Ecto neural progenitor cell (in vitro differentiated cells): ENCODE measurements around the gene GOLGA6L26.
"Not testable (repeated sequence)": the region's sequence is repeated elsewhere in the genome, so short reads cannot be mapped to it uniquely, and the experiment has no call there.

Experiments
- DNase-seq: peaks from one replicate; pipeline ENCODE4 v3.0.0-alpha.2; 2018; ENCODE audit warnings: low spot score

The GOLGA6L26 gene, protein sequence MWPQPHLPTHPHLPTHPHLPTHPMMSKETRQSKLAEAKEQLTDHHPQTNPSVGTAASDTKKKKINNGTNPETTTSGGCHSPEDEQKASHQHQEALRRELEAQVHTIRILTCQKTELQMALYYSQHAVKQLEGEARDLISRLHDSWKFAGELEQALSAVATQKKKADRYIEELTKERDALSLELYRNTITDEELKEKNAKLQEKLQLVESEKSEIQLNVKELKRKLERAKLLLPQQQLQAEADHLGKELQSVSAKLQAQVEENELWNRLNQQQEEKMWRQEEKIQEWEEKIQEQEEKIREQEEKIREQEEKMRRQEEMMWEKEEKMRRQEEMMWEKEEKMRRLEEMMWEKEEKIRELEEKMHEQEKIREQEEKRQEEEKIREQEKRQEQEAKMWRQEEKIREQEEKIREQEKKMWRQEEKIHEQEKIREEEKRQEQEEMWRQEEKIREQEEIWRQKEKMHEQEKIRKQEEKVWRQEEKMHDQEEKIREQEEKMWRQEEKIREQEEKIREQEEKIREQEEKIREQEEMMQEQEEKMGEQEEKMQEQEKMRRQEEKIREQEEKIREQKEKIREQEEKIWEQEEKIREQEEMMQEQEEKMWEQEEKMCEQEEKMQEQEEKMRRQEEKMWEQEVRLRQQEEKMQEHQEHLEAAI

DNA sequence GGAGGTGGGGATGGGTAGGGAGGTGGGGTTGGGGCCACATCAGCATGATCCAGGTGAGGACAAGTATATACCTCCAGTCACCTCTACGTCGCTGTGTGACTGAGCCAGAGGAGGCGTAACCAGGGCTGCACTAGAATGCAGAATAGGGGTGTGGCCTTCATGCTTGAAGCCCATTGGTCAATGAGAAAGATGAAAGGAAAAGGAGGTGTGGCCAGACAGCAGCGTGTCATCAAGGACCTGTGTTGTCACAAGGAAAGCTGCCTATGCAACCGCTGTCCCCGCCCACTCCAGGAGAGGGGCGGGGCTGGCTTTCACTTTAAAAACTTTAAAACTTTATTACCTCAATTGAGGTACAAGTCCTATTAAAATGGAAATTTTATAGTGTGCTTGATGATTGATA, at the start of gene GOLGA6L26:
TSS of gene GOLGA6L26 (minus strand) at position 101 of the 400 bp plus-strand sequence. CDS start at position 40, 61 bp downstream.
- DNase-seq = not testable (repeated sequence)

DNA sequence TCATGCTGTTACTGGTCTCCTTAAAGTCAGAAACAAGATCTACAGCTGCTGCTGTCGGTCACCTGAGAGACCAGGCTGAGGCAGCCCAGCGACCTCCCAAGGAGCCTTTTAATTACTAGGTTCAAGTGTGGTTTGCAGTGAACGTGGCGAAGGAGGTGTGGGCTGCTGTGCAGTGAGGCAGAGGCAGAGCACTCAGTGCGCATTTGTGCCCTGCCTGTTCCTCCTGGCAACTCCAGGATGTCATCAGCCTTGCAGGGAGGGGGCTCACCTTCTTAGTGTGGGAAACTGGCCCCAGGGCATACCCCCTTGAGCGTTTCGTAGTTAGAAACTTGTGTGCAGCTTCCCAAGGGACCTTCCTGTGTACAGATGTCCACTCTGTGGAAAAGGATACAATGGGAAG, 47.2 kb upstream of the GOLGA6L26 start:
- DNase-seq = not testable (repeated sequence)

DNA sequence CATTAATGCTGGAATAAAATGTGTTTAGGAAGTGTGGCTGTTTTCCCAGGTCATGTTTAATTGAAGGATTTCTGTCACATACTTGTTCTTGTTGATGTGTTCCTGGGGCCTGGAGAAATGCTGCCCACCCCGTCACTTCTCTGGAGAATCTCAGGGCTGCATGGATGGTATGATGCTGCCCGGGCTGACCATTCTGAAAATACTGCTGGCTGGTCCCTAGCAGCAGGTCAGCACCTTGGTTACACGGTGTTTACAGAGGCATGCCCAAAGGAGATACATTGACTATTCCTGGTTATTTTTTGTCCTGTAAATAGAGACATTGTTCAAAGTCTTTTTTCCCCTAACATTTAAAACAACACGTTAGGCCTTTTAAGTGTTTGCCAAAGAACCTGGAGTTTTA, 46.7 kb upstream of the GOLGA6L26 start:
- not testable (repeated sequence) for DNase-seq

DNA sequence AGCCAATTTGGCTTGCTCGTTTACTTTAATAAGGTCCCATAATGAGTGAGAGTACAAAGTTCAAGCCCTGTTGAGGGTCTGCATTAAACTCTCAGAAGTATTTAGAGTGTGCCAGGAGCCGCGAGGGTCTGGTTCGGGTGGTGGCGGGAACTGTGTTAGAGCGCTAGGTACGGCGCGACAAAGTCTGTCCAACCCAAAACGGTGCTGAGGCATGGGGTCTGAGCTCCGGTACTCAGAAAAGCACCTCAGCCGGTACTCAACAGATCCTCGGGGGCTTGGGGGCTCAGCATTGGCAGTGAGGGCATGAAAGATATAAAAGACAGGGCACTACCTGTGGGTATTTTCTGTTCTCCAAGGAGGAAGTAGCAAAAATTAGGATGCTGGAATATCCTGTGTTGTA, 45.0 kb upstream of the GOLGA6L26 start:
- DNase-seq = not testable (repeated sequence)

DNA sequence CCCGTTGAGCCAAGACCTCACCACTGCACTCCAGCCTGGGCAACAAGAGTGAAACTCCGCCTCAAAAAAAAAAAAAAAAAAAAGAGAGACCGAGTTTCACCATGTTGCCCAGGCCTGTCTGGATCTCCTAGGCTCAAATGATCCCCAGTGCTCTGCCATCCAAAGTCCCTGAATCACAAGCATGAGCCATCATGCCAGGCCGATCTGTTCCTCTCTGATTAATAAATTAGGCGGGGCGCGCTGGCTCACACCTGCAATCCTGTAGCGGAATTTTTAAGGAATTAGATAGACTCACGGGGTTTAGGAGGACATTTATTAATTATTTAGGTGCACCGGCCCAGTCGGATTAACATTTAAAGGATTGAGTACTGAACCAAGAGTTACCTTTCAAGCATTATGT, 40.2 kb upstream of the GOLGA6L26 start:
- not testable (repeated sequence) for DNase-seq

DNA sequence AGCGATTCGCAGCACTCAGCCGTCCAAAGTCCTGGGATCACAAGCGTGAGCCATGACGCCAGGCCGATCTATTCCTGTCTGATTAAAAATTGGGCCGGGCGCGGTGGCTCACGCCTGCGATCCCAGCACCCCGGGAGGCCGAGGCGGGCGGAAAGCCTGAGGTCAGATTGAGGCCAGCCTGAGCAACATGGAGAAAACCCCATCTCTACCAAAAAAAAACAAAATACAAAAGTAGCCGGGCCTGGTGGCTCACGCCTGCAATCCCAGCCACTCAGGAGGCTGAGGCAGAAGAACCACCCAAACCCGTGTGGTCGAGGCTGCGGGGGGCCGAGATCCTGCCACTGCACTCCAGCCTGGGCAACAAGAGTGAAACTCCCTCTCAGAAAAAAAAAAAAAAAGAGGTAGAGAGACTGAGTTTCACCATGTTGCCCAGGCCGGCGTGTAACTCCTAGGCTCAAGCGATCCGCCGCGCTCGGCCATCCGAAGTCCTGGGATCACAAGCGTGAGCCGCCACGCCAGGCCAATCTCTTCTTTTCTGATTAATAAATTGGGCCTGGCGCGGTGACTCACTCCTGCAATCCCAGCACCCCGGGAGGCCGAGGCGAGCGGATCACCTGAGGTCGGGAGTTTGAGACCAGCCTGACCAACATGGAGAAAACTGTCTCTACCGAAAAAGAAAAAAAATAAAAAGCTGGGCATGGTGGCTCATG, 39.0 kb upstream of the GOLGA6L26 start:
- DNase-seq = not testable (repeated sequence)

DNA sequence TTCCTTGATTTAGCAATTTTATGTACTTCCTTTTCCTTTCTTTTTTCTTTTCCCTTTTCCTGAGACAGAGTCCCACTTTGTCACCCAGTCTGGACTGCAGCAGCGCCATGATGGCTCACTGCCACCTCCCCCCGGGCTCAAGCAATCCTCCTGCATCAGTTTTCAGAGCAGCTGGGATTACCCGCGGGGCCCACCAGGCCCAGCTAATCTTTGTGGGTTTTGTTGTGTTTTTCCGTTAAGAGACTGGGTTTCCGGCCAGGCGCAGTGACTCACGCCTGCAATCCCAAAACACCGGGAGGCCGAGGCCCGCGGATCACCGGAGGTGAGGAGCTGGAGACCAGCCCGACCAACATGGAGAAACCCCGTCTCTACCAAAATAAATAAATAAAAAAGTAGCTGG, 38.3 kb upstream of the GOLGA6L26 start:
- DNase-seq = no peak

DNA sequence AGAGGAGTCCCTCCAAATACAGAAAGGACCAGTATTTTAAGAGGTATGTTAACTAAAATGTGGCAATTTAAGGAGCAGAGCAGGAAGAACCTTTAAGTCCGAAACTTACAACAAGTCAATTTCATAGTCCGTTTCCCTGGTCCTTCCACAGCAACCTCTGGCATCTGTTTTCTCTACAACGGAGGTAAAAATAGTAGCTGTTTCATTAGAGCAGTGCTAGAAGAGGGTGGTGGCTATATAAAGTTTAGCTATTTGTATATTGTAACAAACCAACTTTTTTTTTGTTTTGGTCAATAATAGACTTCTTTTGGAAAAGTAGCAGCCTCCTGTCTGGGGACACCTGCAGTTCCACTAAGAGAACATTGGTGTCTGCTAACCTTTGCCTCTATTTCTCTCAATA, 37.9 kb upstream of the GOLGA6L26 start:
- DNase-seq = not testable (repeated sequence)

DNA sequence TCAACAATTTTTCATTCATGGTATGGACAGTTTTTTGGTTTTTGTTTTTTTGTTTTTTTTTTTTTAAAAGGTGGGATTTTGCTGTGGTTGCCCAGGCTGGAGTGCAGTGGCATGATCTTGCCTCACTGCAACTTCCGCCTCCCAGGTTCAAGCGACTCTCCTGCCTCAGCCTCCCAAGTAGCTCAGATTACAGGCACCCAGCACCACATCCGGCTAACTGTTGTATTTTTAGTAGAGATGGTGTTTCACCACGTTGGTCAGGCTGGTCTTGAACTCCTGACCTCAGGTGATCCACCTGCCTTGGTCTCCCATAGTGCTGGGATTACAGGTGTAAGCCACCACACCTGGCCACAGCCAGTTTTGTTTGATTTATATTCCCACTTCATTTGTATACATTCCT, 37.1 kb upstream of the GOLGA6L26 start:
- not testable (repeated sequence) for DNase-seq

DNA sequence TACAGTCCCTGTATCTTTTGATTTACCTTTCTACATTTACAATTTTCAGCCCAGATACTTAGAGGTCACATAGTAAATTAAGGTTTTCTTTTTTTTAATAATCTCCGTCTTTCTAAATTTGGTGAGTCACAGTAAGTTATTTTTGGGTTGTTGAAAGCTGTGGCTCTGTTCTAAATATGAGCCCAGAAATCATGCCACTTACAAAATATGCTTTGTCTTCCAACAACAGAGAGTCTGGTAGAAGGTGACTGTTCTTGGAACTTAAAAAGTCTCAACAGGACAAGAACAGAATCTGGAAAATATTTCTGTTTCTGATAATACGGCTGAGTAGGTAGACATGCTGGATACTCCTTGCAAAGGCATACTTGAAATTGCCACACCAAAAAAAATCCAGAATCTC, 36.6 kb upstream of the GOLGA6L26 start:
- no peak for DNase-seq

DNA sequence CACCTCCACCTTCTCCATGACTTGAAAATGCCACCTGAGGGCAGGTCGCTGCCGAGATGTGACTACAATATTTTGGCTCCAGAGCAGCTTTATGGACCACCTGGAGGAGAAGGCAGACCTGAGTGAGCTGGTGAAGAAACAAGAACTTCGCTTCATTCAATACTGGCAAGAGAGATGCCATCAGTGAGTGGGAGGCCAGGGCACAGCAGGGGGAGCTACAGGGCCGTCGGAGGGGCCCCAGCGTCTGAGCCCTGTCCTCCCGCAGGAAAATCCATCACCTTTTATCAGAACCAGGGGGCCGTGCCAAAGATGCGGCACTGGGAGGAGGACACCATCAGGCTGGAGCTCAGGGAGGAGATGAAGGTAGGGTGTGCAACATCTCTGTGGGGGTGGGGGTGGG, 30.3 kb upstream of the GOLGA6L26 start:
- DNase-seq = not testable (repeated sequence)

DNA sequence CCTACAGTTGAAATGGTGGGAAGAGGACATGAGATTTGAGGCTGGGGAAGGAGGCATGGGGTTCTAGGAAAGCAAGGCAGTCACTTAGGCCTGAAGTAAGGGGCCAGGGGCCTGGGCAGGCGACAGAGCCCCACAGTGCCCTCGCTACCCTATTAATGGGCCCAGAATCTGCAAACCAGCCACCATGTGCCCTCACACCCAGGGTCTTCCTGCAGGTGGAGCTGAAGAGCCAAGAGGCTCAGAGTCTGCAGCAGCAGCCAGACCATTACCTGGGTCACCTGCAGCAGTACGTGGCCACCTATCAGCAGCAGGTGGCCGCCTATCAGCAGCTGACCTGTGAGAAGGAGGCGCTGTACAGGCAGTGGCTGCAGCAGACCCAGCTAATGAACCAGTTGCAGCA, 28.6 kb upstream of the GOLGA6L26 start:
- DNase-seq = not testable (repeated sequence)

DNA sequence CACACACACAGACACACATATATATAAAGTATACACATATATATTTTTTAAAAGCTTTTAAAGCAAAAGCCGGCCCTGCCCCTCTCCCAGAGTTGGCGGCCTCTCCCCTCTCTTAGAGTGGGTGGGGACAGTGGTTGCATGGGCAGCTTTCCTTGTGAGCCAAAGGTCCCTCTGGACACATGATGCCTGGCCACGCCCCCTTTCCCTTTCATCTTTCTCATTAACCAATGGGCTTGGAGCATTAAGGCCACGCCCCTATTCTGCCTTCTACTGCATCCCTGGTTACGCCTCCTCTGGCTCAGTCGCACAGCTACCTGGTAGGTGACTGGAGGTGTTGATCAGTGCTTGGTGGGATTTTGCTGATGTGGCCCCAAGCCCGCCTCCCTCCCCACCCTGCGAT, 20.5 kb upstream of the GOLGA6L26 start, which contains the start of gene GOLGA8S:
TSS of gene GOLGA8S (plus strand) at position 301 of the 400 bp plus-strand sequence. CDS start at position 363, 62 bp downstream.
- not testable (repeated sequence) for DNase-seq

DNA sequence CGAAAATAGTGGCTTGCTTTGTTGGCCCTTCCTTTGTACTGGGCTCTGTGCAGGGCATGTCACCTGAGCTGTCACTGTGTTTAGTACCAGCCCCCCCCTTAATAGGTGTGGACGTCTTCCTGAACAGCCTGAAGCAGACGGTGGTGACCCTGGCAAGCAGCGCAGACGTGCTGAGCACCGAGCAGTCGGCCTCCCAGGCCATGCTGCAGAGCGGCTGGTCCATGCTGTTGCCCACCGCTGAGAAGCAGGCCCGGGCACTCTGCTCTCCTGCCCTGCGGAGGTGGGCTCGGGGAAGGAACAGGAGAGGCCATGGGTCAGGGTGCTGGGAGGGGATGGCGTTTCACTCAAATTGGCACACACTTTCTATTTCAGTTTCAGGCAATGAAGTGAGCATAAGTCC, 22.8 kb downstream of the GOLGA6L26 start:
- not testable (repeated sequence) for DNase-seq

DNA sequence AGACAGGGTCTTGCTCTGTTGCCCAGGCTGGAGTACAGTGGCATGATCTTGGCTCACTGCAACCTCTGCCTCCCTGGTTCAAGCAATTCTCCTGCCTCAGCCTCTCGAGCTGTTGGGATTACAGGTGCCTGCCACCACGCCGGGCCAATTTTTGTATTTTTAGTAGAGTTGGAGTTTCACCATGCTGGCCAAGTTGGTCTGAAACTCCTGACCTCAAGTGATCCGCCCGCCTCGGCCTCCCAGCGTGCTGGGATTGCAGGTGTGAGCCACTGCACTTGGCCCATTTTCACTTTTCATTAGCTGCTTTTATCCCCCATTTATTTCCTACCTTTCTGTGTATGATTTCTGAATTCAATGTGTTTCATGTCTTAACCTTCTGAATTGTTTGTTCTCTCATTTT, 28.1 kb downstream of the GOLGA6L26 start:
- DNase-seq = not testable (repeated sequence)

DNA sequence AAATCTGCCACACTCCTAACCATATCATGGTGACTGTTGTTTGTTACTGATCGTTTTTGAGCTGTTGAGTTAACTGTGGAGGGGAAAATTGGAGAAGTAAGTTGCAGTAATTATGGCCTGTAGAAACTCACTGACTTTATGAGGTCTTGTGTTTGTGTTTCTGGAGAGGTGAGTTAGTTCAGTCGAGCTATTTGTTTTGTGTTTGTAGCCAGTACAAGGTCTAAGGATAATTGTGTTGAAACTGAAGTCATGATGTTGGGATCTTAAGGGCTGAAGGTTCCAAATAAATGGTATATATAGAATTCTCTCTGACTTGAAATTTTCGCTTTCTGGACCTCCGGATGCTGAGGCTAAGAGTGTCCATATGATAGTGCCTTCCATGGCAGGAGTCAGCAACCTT, 29.2 kb downstream of the GOLGA6L26 start:
- not testable (repeated sequence) for DNase-seq

DNA sequence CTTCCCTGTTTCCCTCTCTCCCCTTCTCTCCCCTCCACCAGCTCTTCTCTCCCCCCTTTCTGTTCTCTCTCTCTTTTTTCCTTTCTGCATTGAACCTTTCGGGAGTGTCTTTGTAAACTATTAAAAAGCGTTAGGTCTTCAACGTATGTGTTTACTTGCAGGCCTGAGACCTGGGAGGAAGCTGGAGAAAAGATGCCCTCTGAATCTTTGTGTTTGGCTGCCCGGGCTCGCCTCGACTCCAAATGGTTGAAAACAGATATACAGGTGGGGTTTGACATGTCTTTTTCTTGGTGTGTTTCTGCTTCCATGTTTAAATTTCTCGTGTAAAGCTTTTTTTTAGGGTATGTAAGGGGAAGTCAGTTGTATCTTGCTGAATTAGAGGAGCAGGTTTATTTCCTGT, 29.7 kb downstream of the GOLGA6L26 start:
- not testable (repeated sequence) for DNase-seq

DNA sequence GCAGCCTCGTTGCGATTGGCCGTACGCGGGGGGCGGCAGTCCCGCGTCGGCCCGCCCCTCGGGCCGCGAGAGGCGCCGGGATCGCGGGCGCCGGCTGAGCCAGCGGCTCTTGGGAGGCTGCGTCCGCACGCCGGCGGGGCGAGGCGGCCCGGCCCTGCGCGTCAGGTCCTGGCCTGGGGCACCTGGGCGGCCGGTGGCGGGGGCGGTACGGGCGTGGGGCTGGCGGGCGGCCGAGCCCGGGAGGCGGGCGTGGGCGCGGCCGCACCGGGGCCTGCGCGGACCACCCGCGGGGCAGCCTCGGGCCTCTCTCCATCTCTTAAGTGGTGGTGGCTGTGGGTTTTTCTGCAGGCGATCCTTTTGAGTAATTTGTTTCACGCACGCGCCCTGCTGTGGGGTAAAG, 30.3 kb downstream of the GOLGA6L26 start:
- DNase-seq = peak; percentile 50

DNA sequence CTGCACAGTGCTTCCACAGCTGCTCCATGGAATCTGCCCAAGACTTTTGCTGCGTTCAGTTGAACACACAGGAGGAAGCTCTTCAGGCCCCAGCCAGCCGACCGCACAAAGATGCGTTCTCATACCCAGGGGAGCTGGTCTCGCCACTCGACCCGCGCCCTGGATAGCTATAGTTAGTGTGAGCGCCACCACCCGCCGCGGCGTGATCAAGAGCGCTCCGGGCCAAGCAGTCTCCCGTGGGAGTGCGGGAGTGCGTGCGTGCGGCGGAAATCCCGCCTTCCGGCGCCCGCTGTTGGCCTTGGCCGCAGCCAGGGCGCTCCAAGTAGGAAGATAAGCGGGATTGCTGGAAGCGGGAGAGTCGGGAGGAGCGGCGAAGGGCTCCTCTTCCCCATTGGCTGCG, 30.8 kb downstream of the GOLGA6L26 start:
- not testable (repeated sequence) for DNase-seq
